Measurements from ENCODE around the gene USP10.

USP10 gene

GRCh38 chr16:84828322-84828721 is 128.5 kb downstream of the USP10 start:
- Mint-ChIP-seq H3K9me3 (no peaks in the 10 kb centered on the region), H3K4me3 (no peak overlapping the region), H3K27me3 (peaks cover 7% of the 10 kb centered on the region), H3K36me3 (ENCODE audit: low read depth) (peaks cover 6% of the 10 kb centered on the region), H3K4me1 (ENCODE audit: low read depth) (peaks cover 49% of the 10 kb centered on the region), H3K27ac (peak overlapping the region; percentile 64)
- intact Hi-C loops (cut with micrococcal nuclease) = loop anchor here (5.0 kb wide), 1 partner anchor 36 kb away; no protein-coding TSS in a partner anchor
